CD4-positive, alpha-beta T cell treated with Interleukin-6 for 4 hours (primary cell): ENCODE measurements around the gene SPRY2.

Source experiments
- DNase-seq: peaks from one replicate; pipeline ENCODE4 v3.0.0-alpha.2; 2020; ENCODE audit warnings: mixed read lengths

The SPRY2 gene

GRCh38 chr13:80312012-80312704, 28.8 kb downstream of the SPRY2 start:
- DNase-seq = no peak

GRCh38 chr13:80309926-80310325, 31.0 kb downstream of the SPRY2 start:
- no peak for DNase-seq

DNA sequence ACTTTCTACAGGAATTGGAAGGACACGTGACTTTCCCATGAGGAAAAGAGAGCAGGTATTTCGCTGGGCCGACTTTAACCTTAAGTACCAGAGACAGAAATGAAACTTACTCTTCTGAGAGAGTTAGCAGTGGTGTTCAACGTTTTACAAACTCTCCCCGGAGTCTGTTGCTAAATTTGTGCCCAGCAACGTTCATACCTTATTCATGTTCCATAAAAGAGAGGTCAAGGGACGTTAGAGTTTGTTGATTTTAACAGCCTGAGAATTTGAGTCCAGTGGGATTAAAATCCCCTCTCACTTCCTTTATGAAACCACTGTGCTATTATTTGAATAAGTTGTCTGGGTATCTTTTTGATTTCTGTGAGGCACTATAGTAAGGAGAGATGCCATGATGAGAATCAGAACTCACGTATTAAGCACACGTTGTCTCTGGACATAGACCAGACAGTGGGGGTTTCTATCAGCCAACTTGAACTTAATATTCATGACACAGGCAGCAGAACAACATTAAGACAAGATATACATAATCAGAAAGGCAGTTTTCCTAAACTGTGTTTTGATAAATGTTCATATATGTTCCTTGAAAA, 33.4 kb downstream of the SPRY2 start:
- no peak for DNase-seq

DNA sequence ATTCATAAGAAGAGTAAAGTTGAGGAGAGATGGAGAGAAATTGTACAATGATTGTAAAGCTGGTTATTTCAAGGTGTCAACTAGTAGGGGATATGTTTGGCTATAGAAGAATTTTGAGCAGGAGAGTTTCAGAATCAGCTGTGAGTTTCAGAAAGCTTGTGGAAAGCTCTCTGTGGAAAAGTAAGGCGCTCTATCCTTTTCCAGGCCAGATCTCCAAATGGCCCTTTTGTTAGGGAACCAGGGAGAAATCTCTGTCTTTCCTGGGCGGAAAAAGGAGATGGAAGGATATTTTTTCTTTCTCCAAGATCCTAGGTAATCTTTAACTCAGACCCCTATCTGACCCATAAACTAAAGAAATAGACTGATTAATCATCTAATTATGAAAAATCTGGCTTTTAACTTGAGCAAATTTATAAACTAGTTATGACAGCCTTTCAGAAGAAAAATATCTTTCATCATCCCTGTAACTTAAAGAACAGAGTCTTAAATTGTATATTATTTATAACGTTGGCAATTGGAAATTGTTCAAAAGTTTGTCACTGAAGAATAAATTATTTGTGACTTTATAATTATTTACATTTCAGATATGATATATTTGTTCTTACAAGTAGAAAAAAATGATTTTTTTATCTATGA, 34.5 kb downstream of the SPRY2 start:
- DNase-seq = no peak

DNA sequence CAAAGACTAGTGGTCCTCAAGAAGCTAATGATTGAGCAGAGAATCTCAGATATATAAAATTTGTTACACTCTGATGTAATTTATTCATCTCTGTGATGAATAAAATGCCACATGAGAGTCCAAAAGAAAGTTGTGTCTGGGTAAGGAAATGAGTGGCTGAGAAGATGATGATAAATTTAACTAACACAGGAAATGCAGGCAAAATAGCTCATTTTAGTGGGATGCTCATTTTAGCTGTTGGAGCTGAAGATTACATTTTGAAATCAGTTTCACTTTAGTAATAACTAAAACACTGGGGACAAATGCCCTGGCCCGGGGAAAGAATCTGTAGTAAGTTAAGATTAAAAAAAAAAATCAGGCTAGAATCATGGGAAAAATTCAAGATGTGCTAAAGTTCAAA, 35.2 kb downstream of the SPRY2 start:
- DNase-seq = no peak

DNA sequence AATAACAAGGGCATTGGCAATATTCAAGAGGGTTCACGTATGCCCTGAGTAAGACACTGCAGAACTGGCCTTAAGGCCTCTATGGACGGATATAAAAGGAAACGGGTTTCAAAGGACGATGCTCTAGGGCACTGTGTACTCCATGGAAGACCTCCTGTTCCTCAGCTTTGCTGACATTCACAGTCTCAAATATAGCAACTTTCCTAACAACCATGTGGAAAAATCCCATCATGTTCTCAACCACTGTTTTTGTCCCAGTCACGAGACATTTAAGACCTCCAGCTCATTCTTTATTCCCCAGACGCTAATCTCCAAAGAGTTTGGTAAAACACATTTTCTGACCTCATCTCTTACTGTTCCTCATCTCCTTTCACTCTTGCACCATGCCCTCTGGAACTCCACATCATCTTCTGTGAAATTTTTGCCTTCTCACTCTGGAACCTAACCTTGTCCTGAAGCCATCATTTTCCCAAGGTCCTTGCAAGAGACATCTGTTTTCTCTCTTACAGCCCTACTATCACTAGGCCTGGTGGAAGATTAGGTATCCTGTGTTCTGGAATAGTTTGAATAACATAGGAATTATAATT, 37.6 kb downstream of the SPRY2 start:
- DNase-seq = no peak

GRCh38 chr13:80299046-80299445, 41.9 kb downstream of the SPRY2 start:
- no peak for DNase-seq

- no peak for DNase-seq
Measured at GRCh38 chr13:80297503-80297902, 43.4 kb downstream of the SPRY2 start.

DNA sequence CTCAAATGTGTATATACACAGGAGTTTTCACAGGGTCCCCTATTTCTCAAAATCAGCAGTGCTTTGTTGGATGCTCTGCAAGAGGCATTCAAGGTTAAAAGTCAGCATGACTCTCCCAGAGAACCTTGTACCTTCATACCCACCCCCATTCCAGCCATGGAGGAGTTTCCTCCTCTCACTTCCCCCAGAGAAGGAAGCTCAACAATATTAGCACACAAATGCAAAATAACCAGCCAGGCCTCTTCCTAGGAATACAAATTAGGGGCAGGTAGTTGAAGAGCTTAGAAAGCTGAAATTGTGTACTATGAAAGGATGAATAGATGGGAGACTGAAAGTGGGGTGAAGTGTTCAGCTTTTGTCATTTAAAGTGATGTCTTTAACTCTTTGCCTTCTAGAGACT, 43.8 kb downstream of the SPRY2 start:
- DNase-seq = no peak

GRCh38 chr13:80296638-80297037, 44.3 kb downstream of the SPRY2 start:
- no peak for DNase-seq

- no peak for DNase-seq
Measured at GRCh38 chr13:80290591-80290990, 50.3 kb downstream of the SPRY2 start.
